Measurements from ENCODE around the gene SPATA46. TPM values are rescaled to one million over a fixed set of nuclear protein-coding genes. Genes with fewer than 3 reads are reported as not detected.

Gene SPATA46
- polyA plus RNA-seq (not detected in 3 replicates), polyA minus RNA-seq (not detected in 3 replicates)
- polyA plus RNA-seq (2011; ENCODE audit: low read depth) = not detected
- polyA plus RNA-seq (2011; cell fraction: cytosol; rRNA removed) = not detected in 2 replicates
- not detected in 2 replicates for polyA plus RNA-seq (2011; cell fraction: nucleus; rRNA removed)
- polyA plus RNA-seq (2012; ENCODE audit: low replicate concordance) = 0.08 TPM in 1 of 2 replicates, not detected in the other
- polyA minus RNA-seq (2011; cell fraction: cytosol; rRNA and poly(A)+ RNA removed) = not detected
- polyA minus RNA-seq (2011; cell fraction: nucleus; rRNA and poly(A)+ RNA removed) = not detected in 2 replicates

DNA sequence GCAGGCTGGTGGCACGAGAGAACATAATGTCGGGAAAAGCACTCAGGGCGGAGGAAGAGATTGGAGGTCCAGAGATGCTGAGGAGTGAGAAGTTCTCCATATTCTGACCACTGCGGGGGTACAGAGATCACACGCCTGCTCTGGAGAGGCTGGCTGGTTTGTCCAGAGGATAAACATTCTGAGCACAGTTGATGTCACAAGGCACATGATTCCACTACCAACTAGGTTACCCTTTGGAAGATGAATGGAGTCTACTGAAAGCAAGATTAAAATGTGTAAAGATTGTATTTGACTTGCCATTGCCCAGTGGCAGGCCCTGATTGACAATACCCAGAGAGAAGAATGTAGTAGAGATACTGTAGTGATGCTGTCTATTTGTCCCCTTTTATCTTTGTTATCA is at the start of gene SPATA46:
TSS of gene SPATA46 (minus strand) at position 164 of the 400 bp plus-strand sequence. CDS start at position 100, 64 bp downstream.
- dilution Hi-C loops (cut with MboI; ENCODE audit: extremely low pct_ligation_motif_present, low sequenced_read_pairs) = no loop called here
- no peak for FAIRE-seq
- H3K9me1 ChIP-seq (ENCODE audit: control insufficient read depth, extremely low read depth, insufficient read depth, low read length) = no peaks in the 10 kb centered on the region

GRCh38 chr1:162422662-162423375 is 46.2 kb upstream of the SPATA46 start:
- H3K9ac ChIP-seq (ENCODE audit: control insufficient read depth, extremely low read depth, insufficient read depth, low read length) = no peak overlapping the region
- H3K4me3 ChIP-seq (ENCODE audit: control insufficient read depth in 2 of 3, extremely low read depth in 1 of 3, insufficient read depth in 2 of 3, low read depth in 1 of 3, low read length in 3 of 3) = no peak overlapping the region
- dilution Hi-C loops (cut with MboI; ENCODE audit: extremely low pct_ligation_motif_present, low sequenced_read_pairs) = no loop called here
- no peaks in the 10 kb centered on the region for H3K36me3 ChIP-seq (ENCODE audit: control insufficient read depth in 2 of 2, extremely low read depth in 1 of 2, insufficient read depth in 2 of 2, low read length in 2 of 2)
- H2AFZ ChIP-seq (ENCODE audit: control insufficient read depth, low read length) = no peak overlapping the region
- no peaks in the 10 kb centered on the region for H4K20me1 ChIP-seq (ENCODE audit: control insufficient read depth, extremely low read depth, insufficient read depth, low read length)
- no peak overlapping the region for H3K4me2 ChIP-seq (ENCODE audit: control insufficient read depth, extremely low read depth, insufficient read depth, low read depth, low read length)
- DNase-seq (ENCODE audit: low read depth, low spot score) (no peak), FAIRE-seq (no peak)
- H3K9me3 ChIP-seq (ENCODE audit: control insufficient read depth, low read depth, low read length) = no peaks in the 10 kb centered on the region
- TF ChIP-seq EZH2 (IDR thresholded peaks at IDR 0.05; ENCODE audit: low read length) (no peak), CTCF (optimal IDR thresholded peaks at IDR 0.05 in 1 of 3, IDR thresholded peaks at IDR 0.05 in 1 of 3, conservative IDR thresholded peaks at IDR 0.05 in 1 of 3; ENCODE audit: extremely low read depth in 1 of 3, insufficient read depth in 2 of 3, low read length in 3 of 3) (no peak)
- H3K4me1 ChIP-seq (ENCODE audit: control insufficient read depth, extremely low read depth, insufficient read depth, low read length) = no peaks in the 10 kb centered on the region
- H3K27ac ChIP-seq (ENCODE audit: control insufficient read depth, insufficient read depth, low read length) = no peak overlapping the region
- H3K27me3 ChIP-seq (ENCODE audit: control insufficient read depth, extremely low read depth, insufficient read depth, low read length) = no peaks in the 10 kb centered on the region
- no peaks in the 10 kb centered on the region for H3K79me2 ChIP-seq (ENCODE audit: control insufficient read depth, insufficient read depth, low read length)
- no peaks in the 10 kb centered on the region for H3K9me1 ChIP-seq (ENCODE audit: control insufficient read depth, extremely low read depth, insufficient read depth, low read length)

More for the DNA sequence above, at the start of gene SPATA46:
- no peak within 1 kb of the TSS for H3K9ac ChIP-seq (ENCODE audit: control insufficient read depth, extremely low read depth, insufficient read depth, low read length)
- H2AFZ ChIP-seq (ENCODE audit: control insufficient read depth, low read length) = no peak within 1 kb of the TSS
- DNase-seq (ENCODE audit: low read depth, low spot score) = no peak
- no peak for TF ChIP-seq EZH2 (IDR thresholded peaks at IDR 0.05; ENCODE audit: low read length)
- no peak for TF ChIP-seq CTCF (optimal IDR thresholded peaks at IDR 0.05 in 1 of 3, IDR thresholded peaks at IDR 0.05 in 1 of 3, conservative IDR thresholded peaks at IDR 0.05 in 1 of 3; ENCODE audit: extremely low read depth in 1 of 3, insufficient read depth in 2 of 3, low read length in 3 of 3)
- no peaks in the 10 kb centered on the region for H3K36me3 ChIP-seq (ENCODE audit: control insufficient read depth in 2 of 2, extremely low read depth in 1 of 2, insufficient read depth in 2 of 2, low read length in 2 of 2)
- H3K4me3 ChIP-seq (ENCODE audit: control insufficient read depth in 2 of 3, extremely low read depth in 1 of 3, insufficient read depth in 2 of 3, low read depth in 1 of 3, low read length in 3 of 3) = no peak within 1 kb of the TSS
- H3K9me3 ChIP-seq (ENCODE audit: control insufficient read depth, low read depth, low read length) = no peaks in the 10 kb centered on the region
- H3K27ac ChIP-seq (ENCODE audit: control insufficient read depth, insufficient read depth, low read length) = no peak within 1 kb of the TSS
- no peak within 1 kb of the TSS for H3K4me2 ChIP-seq (ENCODE audit: control insufficient read depth, extremely low read depth, insufficient read depth, low read depth, low read length)
- no peaks in the 10 kb centered on the region for H3K79me2 ChIP-seq (ENCODE audit: control insufficient read depth, insufficient read depth, low read length)
- peaks cover 18% of the 10 kb centered on the region for H3K4me1 ChIP-seq (ENCODE audit: control insufficient read depth, extremely low read depth, insufficient read depth, low read length)
- no peaks in the 10 kb centered on the region for H3K27me3 ChIP-seq (ENCODE audit: control insufficient read depth, extremely low read depth, insufficient read depth, low read length)
- H4K20me1 ChIP-seq (ENCODE audit: control insufficient read depth, extremely low read depth, insufficient read depth, low read length) = no peaks in the 10 kb centered on the region

Measured in keratinocyte (primary cell).